ENCODE results near the gene CDC37. TPM values are rescaled to one million over a fixed set of nuclear protein-coding genes. Genes with fewer than 3 reads are reported as not detected.
"Not testable (repeated sequence)": the region's sequence is repeated elsewhere in the genome, so short reads cannot be mapped to it uniquely, and the experiment has no call there.

CDC37 gene
- total RNA-seq, 1 experiment from 2014 or later, result 204 TPM

GRCh38 chr19:10368101-10368803, 35.1 kb downstream of the CDC37 start (continued):
- TF ChIP-seq TCF7 (CRISPR knock-in tag; IDR thresholded peaks at IDR 0.05; ENCODE audit: low read depth) (no peak), ATF1 (CRISPR knock-in tag; IDR thresholded peaks at IDR 0.05) (no peak), NR2C2 (CRISPR knock-in tag; IDR thresholded peaks at IDR 0.05) (no peak)

GRCh38 chr19:10366950-10367512, 36.3 kb downstream of the CDC37 start:
- DNase-seq (ENCODE audit: low spot score); H3K4me1 Mint-ChIP-seq; H3K27me3 Mint-ChIP-seq (ENCODE audit: low read depth); H3K4me3 Mint-ChIP-seq; H3K27ac Mint-ChIP-seq; CTCF ChIA-PET; ATAC-seq; H3K9me3 Mint-ChIP-seq; POLR2A ChIA-PET: not testable (repeated sequence)
- H3K36me3 Mint-ChIP-seq, result peaks cover 32% of the 10 kb centered on the region

- ATAC-seq, result no peak
- no peaks in the 10 kb centered on the region for H3K4me1 Mint-ChIP-seq
- CTCF ChIA-PET, result no interaction called here
- no peak for TF ChIP-seq CREM (CRISPR knock-in tag; IDR thresholded peaks at IDR 0.05)
- TF ChIP-seq ZSCAN18 (CRISPR knock-in tag; IDR thresholded peaks at IDR 0.05), result no peak
- TF ChIP-seq GABPB1 (CRISPR knock-in tag; IDR thresholded peaks at IDR 0.05), result no peak
- no peak for TF ChIP-seq PREB (CRISPR knock-in tag; IDR thresholded peaks at IDR 0.05; ENCODE audit: borderline replicate concordance)
- no peak for TF ChIP-seq JAZF1 (CRISPR knock-in tag; IDR thresholded peaks at IDR 0.05)
- no peak for TF ChIP-seq SP1 (CRISPR knock-in tag; conservative IDR thresholded peaks at IDR 0.05)
- no peak for TF ChIP-seq ELF4 (CRISPR knock-in tag; IDR thresholded peaks at IDR 0.05; ENCODE audit: low read depth)
- no peak for TF ChIP-seq SOX15 (CRISPR knock-in tag; IDR thresholded peaks at IDR 0.05)
- TF ChIP-seq HMGA2 (CRISPR knock-in tag; IDR thresholded peaks at IDR 0.05), result no peak
- TF ChIP-seq IRF1 (CRISPR knock-in tag; IDR thresholded peaks at IDR 0.05), result no peak
- no peak for TF ChIP-seq ZBTB43 (CRISPR knock-in tag; IDR thresholded peaks at IDR 0.05)
- TF ChIP-seq AR (CRISPR knock-in tag; IDR thresholded peaks at IDR 0.05), result no peak
- no peak for TF ChIP-seq CREB1 (CRISPR knock-in tag; IDR thresholded peaks at IDR 0.05)
- TF ChIP-seq MAX (CRISPR knock-in tag; IDR thresholded peaks at IDR 0.05), result no peak
- TF ChIP-seq GRHL2 (CRISPR knock-in tag; IDR thresholded peaks at IDR 0.05; ENCODE audit: insufficient replicate concordance, severe bottlenecking), result no peak
- H3K4me3 Mint-ChIP-seq, result no peak overlapping the region
- no peaks in the 10 kb centered on the region for H3K9me3 Mint-ChIP-seq
- POLR2A ChIA-PET, result no interaction called here
- H3K27me3 Mint-ChIP-seq (ENCODE audit: low read depth), result no peaks in the 10 kb centered on the region
- no peak for DNase-seq (ENCODE audit: low spot score)
- H3K36me3 Mint-ChIP-seq, result peaks cover 32% of the 10 kb centered on the region
- H3K27ac Mint-ChIP-seq, result no peak overlapping the region
Observed at GRCh38 chr19:10365518-10365917, 37.8 kb downstream of the CDC37 start.
